OCI-LY3 (cell line): ENCODE results near the gene CORO2B.

Source experiments
- H2AFZ ChIP-seq: fragments of 200-600, 300-600 bp; shearing (Covaris generic); 2 replicates; pipeline ENCODE4 v1.6.0; 2014; ENCODE audit warnings: antibody characterized with exemption, low read depth, low read length
- H3K27ac ChIP-seq: fragments of 200-600, 300-600 bp; sonication (generic); 2 replicates; pipeline ENCODE4 v1.5.1; 2014; ENCODE audit warnings: mild to moderate bottlenecking, low read length, moderate library complexity, mixed read lengths
- H3K27me3 ChIP-seq: fragments of 200-600, 300-600 bp; sonication (generic); 2 replicates; pipeline ENCODE4 v1.6.1; 2014; ENCODE audit warnings: low read depth, low read length, mixed read lengths
- H3K36me3 ChIP-seq: fragments of 200-600, 300-600 bp; sonication (generic); replicated peaks from 2 replicates; pipeline ENCODE3; 2014; ENCODE audit warnings: low read depth, low read length, mixed read lengths
- H3K4me1 ChIP-seq: fragments of 300-600, 200-600 bp; sonication (generic); 2 replicates; pipeline ENCODE4 v1.6.1; 2014; ENCODE audit warnings: low read length, mixed read lengths
- H3K4me2 ChIP-seq: fragments of 200-600, 300-600 bp; sonication (generic); 2 replicates; pipeline ENCODE4 v1.6.1; 2014; ENCODE audit warnings: low read length, mixed read lengths
- H3K4me3 ChIP-seq: fragments of 300-600, 200-600 bp; sonication (generic); 2 replicates; pipeline ENCODE4 v1.5.1; 2014; ENCODE audit warnings: antibody characterized with exemption, mild to moderate bottlenecking, low read length, moderate library complexity
- H3K79me2 ChIP-seq: fragments of 300-600, 200-600 bp; shearing (Covaris generic); 2 replicates; pipeline ENCODE4 v1.6.1; 2014; ENCODE audit warnings: mild to moderate bottlenecking, low read length, mixed read lengths
- H3K9ac ChIP-seq: fragments of 300-600, 200-600 bp; shearing (Covaris generic); 2 replicates; pipeline ENCODE4 v1.6.0; 2014; ENCODE audit warnings: mild to moderate bottlenecking, low read length, moderate library complexity
- H3K9me3 ChIP-seq: fragments of 200-600, 300-600 bp; shearing (Covaris generic); 2 replicates; pipeline ENCODE4 v1.6.1; 2014; ENCODE audit warnings: low read length, mixed read lengths; ENCODE audit not compliant: insufficient read depth
- H4K20me1 ChIP-seq: fragments of 200-600, 300-600 bp; sonication (generic); 2 replicates; pipeline ENCODE4 v1.6.1; 2016; ENCODE audit warnings: low read length, mixed read lengths; ENCODE audit not compliant: insufficient read depth
- EZH2phosphoT487 ChIP-seq: fragments of 200-600 bp; shearing (Covaris generic); IDR thresholded peaks from 2 replicates; pipeline ENCODE4 v1.6.1; 2018; ENCODE audit warnings: antibody characterized with exemption, mixed run types, low read depth
- TF ChIP-seq, protein P1 (sequence below): fragments of 200-600, 300-600 bp; sonication (generic); IDR thresholded peaks from 2 replicates; pipeline ENCODE4 v1.5.1; 2014; ENCODE audit warnings: antibody characterized with exemption, low read length, low read depth

CORO2B gene

DNA sequence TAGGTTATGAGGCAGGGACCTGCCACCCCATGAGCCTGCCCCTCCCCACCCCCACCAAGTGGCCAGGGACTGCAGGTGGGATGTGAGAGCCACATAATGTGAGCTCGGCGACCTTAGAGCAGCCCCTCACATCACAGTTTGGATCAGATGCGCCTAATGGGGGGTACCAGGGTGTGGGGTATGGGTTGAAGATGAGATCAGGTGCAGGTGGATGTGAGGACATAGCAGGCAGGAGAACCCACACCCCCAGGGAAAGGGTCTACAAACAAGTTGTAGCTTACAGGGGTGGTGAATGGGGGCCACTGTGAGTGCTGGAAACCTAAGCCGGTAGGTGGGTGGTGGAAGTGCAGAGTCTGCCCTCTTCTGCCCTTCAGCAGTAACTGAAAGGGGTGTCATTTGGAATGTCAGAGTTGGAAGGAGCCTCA is 94.0 kb downstream of the CORO2B start:
- Histone ChIP-seq H3K4me3 (no peak overlapping the region), H2AFZ (no peak overlapping the region), H3K9me3 (no peaks in the 10 kb centered on the region), H3K9ac (no peak overlapping the region), H3K36me3 (no peaks in the 10 kb centered on the region), H3K79me2 (no peaks in the 10 kb centered on the region), H3K4me1 (peaks cover 17% of the 10 kb centered on the region), H3K4me2 (no peak overlapping the region), H3K27ac (no peak overlapping the region), H4K20me1 (no peaks in the 10 kb centered on the region), H3K27me3 (peaks cover 11% of the 10 kb centered on the region; the same call in 1 of the 2 replicates)
- no peak for TF ChIP-seq EZH2phosphoT487
- TF ChIP-seq, protein P1, sequence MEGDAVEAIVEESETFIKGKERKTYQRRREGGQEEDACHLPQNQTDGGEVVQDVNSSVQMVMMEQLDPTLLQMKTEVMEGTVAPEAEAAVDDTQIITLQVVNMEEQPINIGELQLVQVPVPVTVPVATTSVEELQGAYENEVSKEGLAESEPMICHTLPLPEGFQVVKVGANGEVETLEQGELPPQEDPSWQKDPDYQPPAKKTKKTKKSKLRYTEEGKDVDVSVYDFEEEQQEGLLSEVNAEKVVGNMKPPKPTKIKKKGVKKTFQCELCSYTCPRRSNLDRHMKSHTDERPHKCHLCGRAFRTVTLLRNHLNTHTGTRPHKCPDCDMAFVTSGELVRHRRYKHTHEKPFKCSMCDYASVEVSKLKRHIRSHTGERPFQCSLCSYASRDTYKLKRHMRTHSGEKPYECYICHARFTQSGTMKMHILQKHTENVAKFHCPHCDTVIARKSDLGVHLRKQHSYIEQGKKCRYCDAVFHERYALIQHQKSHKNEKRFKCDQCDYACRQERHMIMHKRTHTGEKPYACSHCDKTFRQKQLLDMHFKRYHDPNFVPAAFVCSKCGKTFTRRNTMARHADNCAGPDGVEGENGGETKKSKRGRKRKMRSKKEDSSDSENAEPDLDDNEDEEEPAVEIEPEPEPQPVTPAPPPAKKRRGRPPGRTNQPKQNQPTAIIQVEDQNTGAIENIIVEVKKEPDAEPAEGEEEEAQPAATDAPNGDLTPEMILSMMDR: no peak

GRCh38 chr15:68674975-68675374 is 96.2 kb downstream of the CORO2B start:
- H3K9ac ChIP-seq: no peak overlapping the region
- peaks cover 11% of the 10 kb centered on the region; the same call in 1 of the 2 replicates for H3K27me3 ChIP-seq
- no peaks in the 10 kb centered on the region for H3K79me2 ChIP-seq
- H3K36me3 ChIP-seq: no peaks in the 10 kb centered on the region
- TF ChIP-seq, protein P1: no peak
- no peak for TF ChIP-seq EZH2phosphoT487
- no peak overlapping the region for H3K27ac ChIP-seq
- H3K4me3 ChIP-seq: peak overlapping the region; percentile 20
- H2AFZ ChIP-seq: peak overlapping the region; percentile 10; the same call in 1 of the 2 replicates
- no peaks in the 10 kb centered on the region for H4K20me1 ChIP-seq
- H3K4me1 ChIP-seq: peaks cover 17% of the 10 kb centered on the region
- no peaks in the 10 kb centered on the region for H3K9me3 ChIP-seq
- H3K4me2 ChIP-seq: peak overlapping the region; percentile 71

DNA sequence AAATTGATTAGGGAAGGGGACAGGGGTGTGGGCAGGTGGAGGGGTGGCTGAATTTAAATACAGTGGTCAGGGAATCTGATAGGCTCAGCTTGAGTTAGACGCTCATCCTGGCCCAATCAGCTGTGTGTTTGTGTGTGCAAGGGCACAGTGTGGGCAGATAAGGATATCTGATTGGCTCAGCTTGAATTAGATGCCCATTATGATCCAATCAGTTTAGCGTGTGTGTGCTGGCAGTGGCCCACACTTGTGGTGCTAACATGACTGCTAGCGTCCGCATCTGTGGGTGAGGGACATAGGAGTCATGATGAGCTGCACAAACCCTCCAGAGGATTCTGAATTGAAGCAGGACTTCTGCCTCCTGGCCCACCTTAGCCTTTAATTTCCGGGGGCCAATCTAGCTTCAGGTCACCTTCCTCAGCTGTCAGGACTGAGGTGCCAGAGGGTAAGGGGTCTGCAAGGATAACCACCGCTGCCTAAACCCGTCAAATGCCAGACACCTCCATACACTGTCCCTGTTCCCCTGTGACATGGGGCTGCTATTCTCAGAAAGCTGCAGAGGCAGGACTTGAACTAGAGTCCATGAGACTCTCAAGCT is 97.3 kb downstream of the CORO2B start:
- Histone ChIP-seq H3K9ac (no peak overlapping the region), H3K27ac (no peak overlapping the region), H3K4me1 (peaks cover 17% of the 10 kb centered on the region), H3K36me3 (no peaks in the 10 kb centered on the region), H3K27me3 (peaks cover 9% of the 10 kb centered on the region; the same call in 1 of the 2 replicates), H4K20me1 (no peaks in the 10 kb centered on the region), H3K9me3 (no peaks in the 10 kb centered on the region), H2AFZ (no peak overlapping the region), H3K79me2 (no peaks in the 10 kb centered on the region), H3K4me3 (no peak overlapping the region), H3K4me2 (no peak overlapping the region)
- TF ChIP-seq, protein P1: no peak
- TF ChIP-seq EZH2phosphoT487: no peak

GRCh38 chr15:68676926-68677325 is 98.1 kb downstream of the CORO2B start:
- Histone ChIP-seq H3K4me2 (no peak overlapping the region), H3K4me1 (peaks cover 17% of the 10 kb centered on the region), H3K36me3 (no peaks in the 10 kb centered on the region), H3K9me3 (no peaks in the 10 kb centered on the region), H3K27ac (no peak overlapping the region), H2AFZ (no peak overlapping the region), H4K20me1 (no peaks in the 10 kb centered on the region), H3K27me3 (peaks cover 2% of the 10 kb centered on the region; the same call in 1 of the 2 replicates), H3K4me3 (no peak overlapping the region), H3K79me2 (no peaks in the 10 kb centered on the region), H3K9ac (no peak overlapping the region)
- no peak for TF ChIP-seq EZH2phosphoT487
- TF ChIP-seq, protein P1: no peak
